Smooth muscle cell (in vitro differentiated cells): ENCODE results near the gene SERAC1. TPM values are rescaled to one million over a fixed set of nuclear protein-coding genes. Genes with fewer than 3 reads are reported as not detected.
A peak's percentile ranks its signal among the peaks of the same experiment; 100 is the strongest.

Source experiments
- DNase-seq: peaks from one replicate; lab custom pipeline; 2025; ENCODE audit not compliant: unreplicated experiment; lab: John Stamatoyannopoulos, UW
- H2AFZ ChIP-seq: fragments of 200-600 bp; sonication (generic); 2 replicates; pipeline ENCODE4 v1.6.0; 2016; ENCODE audit warnings: antibody characterized with exemption, low read depth, mild to moderate bottlenecking
- H3F3A ChIP-seq: fragments of 200-600 bp; sonication (generic); 2 replicates; pipeline ENCODE4 v1.6.0; 2017; ENCODE audit warnings: antibody characterized with exemption, low read depth
- H3K27ac ChIP-seq: fragments of 200-600 bp; sonication (generic); 2 replicates; pipeline ENCODE4 v1.5.1; 2016; ENCODE audit warnings: low read depth, mild to moderate bottlenecking
- H3K27me3 ChIP-seq: fragments of 200-600 bp; sonication (generic); 2 replicates; pipeline ENCODE4 v1.6.1; 2016; ENCODE audit warnings: low read depth, mild to moderate bottlenecking
- H3K36me3 ChIP-seq: fragments of 200-600 bp; sonication (generic); 2 replicates; pipeline ENCODE4 v1.5.1; 2016; ENCODE audit warnings: low read depth
- H3K4me1 ChIP-seq: fragments of 200-600 bp; sonication (generic); 2 replicates; pipeline ENCODE4 v1.5.1; 2016; ENCODE audit warnings: low read depth
- H3K4me2 ChIP-seq: fragments of 200-600 bp; sonication (generic); 2 replicates; pipeline ENCODE4 v1.6.0; 2016; ENCODE audit warnings: mild to moderate bottlenecking
- H3K4me3 ChIP-seq: fragments of 200-600 bp; sonication (generic); 2 replicates; pipeline ENCODE4 v1.5.1; 2016; ENCODE audit warnings: mild to moderate bottlenecking
- H3K79me2 ChIP-seq: fragments of 200-600 bp; sonication (generic); 2 replicates; pipeline ENCODE4 v1.6.0; 2016; ENCODE audit warnings: low read depth, mild to moderate bottlenecking
- H3K9ac ChIP-seq: fragments of 200-600 bp; sonication (generic); 2 replicates; pipeline ENCODE4 v1.6.0; 2016; ENCODE audit warnings: low read depth
- H3K9me3 ChIP-seq: fragments of 200-600 bp; sonication (generic); replicated peaks from 2 replicates; pipeline ENCODE4 v1.5.1; 2016; ENCODE audit warnings: low read depth
- H4K20me1 ChIP-seq: fragments of 200-600 bp; sonication (generic); 2 replicates; pipeline ENCODE4 v1.6.0; 2016; ENCODE audit warnings: low read depth
- CTCF ChIP-seq: fragments of 200-600 bp; sonication (generic); IDR thresholded peaks from 2 replicates; pipeline ENCODE4 v1.5.1; 2017; ENCODE audit warnings: borderline replicate concordance, mild to moderate bottlenecking, antibody characterized with exemption; ENCODE audit not compliant: insufficient read depth, poor library complexity, severe bottlenecking
- WGBS: methylation state at CpG from one replicate; pipeline ENCODE4 v1.1.7; 2016; ENCODE audit warnings: low lambda C conversion rate; 5-methylcytosine and 5-hydroxymethylcytosine counted together
- polyA plus RNA-seq: library from polyadenylated mRNA; unstranded; fragments of >200 nt; fragmentation: Nextera tagmentation; extraction: Ambion mirVana; gene quantifications from 2 replicates; pipeline ENCODE4 v1.2.1, GENCODE V29; 2016
- total RNA-seq: library from RNA; depleted of rRNA; stranded (reverse); fragments of >200 nt; gene quantifications from 2 replicates; pipeline ENCODE4 v1.2.3, GENCODE V29; 2014

The SERAC1 gene
- total and polyA plus RNA-seq, 2 experiments from 2014 or later: 2.6 to 5.6 TPM

GRCh38 chr6:158076548-158076947 lies 91.5 kb downstream of the SERAC1 start:
- Histone ChIP-seq H2AFZ (no peak overlapping the region), H3K36me3 (no peaks in the 10 kb centered on the region), H3K4me2 (no peak overlapping the region), H3K27me3 (no peaks in the 10 kb centered on the region), H3K9me3 (no peaks in the 10 kb centered on the region), H4K20me1 (no peaks in the 10 kb centered on the region), H3F3A (no peaks in the 10 kb centered on the region), H3K27ac (no peak overlapping the region), H3K4me3 (no peak overlapping the region), H3K9ac (no peak overlapping the region), H3K79me2 (no peaks in the 10 kb centered on the region), H3K4me1 (no peaks in the 10 kb centered on the region)
- no peak for TF ChIP-seq CTCF
- no peak for DNase-seq
- 98% methylated on average over 18 of the region's 18 CpGs for WGBS

GRCh38 chr6:158073776-158074175 lies 94.3 kb downstream of the SERAC1 start:
- 100% methylated on average over 3 of the region's 3 CpGs for WGBS
- no peaks in the 10 kb centered on the region for H3K27me3 ChIP-seq

GRCh38 chr6:158072083-158072721 lies 95.9 kb downstream of the SERAC1 start:
- peak; percentile 26 for DNase-seq
- Histone ChIP-seq H3K9me3 (no peaks in the 10 kb centered on the region), H3K36me3 (no peaks in the 10 kb centered on the region), H3K79me2 (no peaks in the 10 kb centered on the region), H3K27ac (no peak overlapping the region), H3F3A (no peaks in the 10 kb centered on the region), H3K4me1 (no peaks in the 10 kb centered on the region), H3K27me3 (no peaks in the 10 kb centered on the region), H4K20me1 (no peaks in the 10 kb centered on the region), H3K4me3 (no peak overlapping the region), H3K4me2 (no peak overlapping the region), H2AFZ (no peak overlapping the region), H3K9ac (no peak overlapping the region)
- whole genome bisulfite sequencing: 33% methylated on average over 16 of the region's 16 CpGs
- TF ChIP-seq CTCF: peak; percentile 89

More at GRCh38 chr6:158073776-158074175, 94.3 kb downstream of the SERAC1 start:
- no peak for TF ChIP-seq CTCF
- Histone ChIP-seq H3K9ac (no peak overlapping the region), H2AFZ (no peak overlapping the region), H3K4me2 (no peak overlapping the region), H3K4me3 (no peak overlapping the region), H3K79me2 (no peaks in the 10 kb centered on the region), H3K36me3 (no peaks in the 10 kb centered on the region), H3K9me3 (no peaks in the 10 kb centered on the region), H3F3A (no peaks in the 10 kb centered on the region), H3K4me1 (no peaks in the 10 kb centered on the region), H3K27ac (no peak overlapping the region), H4K20me1 (no peaks in the 10 kb centered on the region)
- DNase-seq: no peak
